GM20431 (cell line): Measurements from ENCODE around the gene EHMT1.
"Not testable (repeated sequence)": the region's sequence is repeated elsewhere in the genome, so short reads cannot be mapped to it uniquely, and the experiment has no call there.

Source experiments
- in situ Hi-C: fragments of 300-500 bp; cut with MseI, MboI; formaldehyde crosslinking; loops from one replicate; pipeline ENCODE4 v1.15.0; 2020; ENCODE audit warnings: low sequenced_read_pairs; ENCODE audit not compliant: unreplicated experiment

Gene EHMT1

GRCh38 chr9:137873858-137874362 lies 255.1 kb downstream of the EHMT1 start:
- in situ Hi-C loops, result no loop called here

GRCh38 chr9:137875354-137875753 lies 256.5 kb downstream of the EHMT1 start:
- in situ Hi-C loops, result no loop called here

DNA sequence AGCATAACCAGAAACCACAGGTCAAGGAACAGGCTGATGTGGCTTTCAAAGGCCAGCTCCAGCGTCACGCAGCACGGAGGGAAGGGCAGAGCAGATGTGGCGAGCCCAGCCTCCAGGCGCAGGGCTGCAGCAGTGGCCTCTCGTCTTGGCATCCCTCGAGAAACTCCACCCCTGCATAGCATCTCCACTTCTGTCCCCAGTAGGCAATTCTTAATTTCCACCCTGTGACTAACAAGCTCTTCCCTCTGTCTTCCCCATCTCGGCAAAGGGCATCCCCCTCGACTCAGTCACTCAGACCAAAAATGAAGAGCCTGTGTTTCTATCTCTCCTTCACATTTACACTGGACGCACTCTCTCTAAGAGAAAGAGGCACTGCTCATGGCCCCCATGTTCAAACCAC lies 257.0 kb downstream of the EHMT1 start:
- in situ Hi-C loops, result no loop called here

- in situ Hi-C loops, result no loop called here
Observed at GRCh38 chr9:137876269-137876668, 257.5 kb downstream of the EHMT1 start.

DNA sequence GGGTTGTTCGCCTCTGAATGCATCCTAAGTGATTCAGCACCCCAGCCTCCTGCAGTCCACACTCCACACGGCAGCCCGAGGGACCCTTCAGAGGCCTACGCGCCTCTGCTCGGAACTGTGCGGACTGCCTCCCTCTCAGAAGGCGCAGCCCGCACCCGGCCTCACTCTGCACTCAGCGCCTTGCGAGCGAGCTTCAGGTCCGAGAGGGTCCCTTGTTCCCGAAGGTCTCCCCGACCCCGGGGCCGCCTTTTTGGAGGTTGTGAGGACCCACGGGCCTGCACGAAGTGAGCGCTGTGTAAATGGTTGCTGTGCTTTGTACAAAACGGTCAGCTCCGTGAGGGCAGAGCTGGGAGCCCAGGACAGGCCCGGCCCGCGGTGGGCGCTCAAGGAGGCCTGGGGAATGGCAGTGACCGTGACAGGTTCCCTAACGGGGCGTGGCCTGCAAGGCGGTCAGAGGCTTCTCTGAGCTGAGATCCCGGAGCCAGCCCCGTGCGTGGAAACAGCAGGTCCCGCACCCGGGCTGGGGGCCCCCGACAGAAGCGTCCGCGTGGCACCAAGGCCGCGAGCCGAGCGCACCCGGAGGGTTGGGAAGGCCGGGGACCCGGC lies 258.1 kb downstream of the EHMT1 start:
- in situ Hi-C loops, result no loop called here

DNA sequence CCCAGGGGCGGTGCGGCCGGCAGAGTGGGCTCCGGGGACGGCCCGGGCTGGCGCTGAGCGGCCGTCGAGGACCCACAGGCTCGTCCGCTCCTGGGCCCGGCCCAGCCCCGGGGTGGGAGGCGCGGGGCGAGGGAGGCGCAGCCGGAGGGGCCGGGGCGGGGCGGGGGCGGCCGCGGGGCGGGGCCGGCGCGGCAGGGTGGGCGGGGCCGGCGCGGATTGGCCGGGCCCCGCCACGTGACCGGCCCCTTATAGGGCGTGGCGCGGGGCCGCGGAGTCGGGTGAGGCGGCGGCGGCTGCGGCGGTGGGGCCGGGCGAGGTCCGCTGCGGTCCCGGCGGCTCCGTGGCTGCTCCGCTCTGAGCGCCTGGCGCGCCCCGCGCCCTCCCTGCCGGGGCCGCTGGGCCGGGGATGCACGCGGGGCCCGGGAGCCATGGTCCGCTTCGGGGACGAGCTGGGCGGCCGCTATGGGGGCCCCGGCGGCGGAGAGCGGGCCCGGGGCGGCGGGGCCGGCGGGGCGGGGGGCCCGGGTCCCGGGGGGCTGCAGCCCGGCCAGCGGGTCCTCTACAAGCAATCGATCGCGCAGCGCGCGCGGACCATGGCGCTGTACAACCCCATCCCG lies 258.8 kb downstream of the EHMT1 start, which contains the start of gene CACNA1B:
Gene CACNA1B (plus strand): TSS at position 277 of the 617 bp plus-strand sequence. CDS start 152 bp downstream, at position 429.
- in situ Hi-C loops, result not testable (repeated sequence)

GRCh38 chr9:137878146-137878941 lies 259.5 kb downstream of the EHMT1 start:
- in situ Hi-C loops, result no loop called here

- in situ Hi-C loops, result no loop called here
Observed at GRCh38 chr9:137879052-137879451, 260.2 kb downstream of the EHMT1 start.

DNA sequence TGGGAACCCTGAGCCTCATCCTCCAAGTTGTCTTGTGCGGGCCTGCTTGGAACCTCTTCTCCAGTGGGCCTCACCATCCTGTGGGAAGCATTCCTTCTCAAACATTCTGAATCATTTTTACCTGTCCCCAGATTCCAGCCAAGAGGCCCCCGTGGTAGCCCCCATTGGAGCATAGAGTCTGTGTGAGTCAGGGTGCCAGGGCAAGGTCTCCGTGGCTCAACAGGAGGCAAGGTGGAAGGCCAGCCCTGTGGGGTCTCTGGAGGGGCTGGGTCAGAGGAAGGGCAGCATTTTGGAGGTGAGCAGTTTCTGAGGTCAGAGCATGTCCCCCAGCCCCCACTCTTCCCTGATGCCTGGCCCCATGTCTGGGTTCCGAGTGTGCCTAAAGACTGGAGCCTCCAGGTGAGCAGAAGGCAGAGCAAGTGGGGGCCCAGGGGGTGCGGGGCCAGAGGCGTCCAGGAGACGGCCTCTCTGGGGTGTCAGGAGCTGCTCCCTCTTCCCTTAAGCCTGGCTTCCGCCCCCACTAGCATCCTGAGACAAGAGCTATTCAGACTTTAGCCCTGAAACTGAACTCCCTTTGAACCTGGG lies 260.9 kb downstream of the EHMT1 start:
- in situ Hi-C loops, result no loop called here

DNA sequence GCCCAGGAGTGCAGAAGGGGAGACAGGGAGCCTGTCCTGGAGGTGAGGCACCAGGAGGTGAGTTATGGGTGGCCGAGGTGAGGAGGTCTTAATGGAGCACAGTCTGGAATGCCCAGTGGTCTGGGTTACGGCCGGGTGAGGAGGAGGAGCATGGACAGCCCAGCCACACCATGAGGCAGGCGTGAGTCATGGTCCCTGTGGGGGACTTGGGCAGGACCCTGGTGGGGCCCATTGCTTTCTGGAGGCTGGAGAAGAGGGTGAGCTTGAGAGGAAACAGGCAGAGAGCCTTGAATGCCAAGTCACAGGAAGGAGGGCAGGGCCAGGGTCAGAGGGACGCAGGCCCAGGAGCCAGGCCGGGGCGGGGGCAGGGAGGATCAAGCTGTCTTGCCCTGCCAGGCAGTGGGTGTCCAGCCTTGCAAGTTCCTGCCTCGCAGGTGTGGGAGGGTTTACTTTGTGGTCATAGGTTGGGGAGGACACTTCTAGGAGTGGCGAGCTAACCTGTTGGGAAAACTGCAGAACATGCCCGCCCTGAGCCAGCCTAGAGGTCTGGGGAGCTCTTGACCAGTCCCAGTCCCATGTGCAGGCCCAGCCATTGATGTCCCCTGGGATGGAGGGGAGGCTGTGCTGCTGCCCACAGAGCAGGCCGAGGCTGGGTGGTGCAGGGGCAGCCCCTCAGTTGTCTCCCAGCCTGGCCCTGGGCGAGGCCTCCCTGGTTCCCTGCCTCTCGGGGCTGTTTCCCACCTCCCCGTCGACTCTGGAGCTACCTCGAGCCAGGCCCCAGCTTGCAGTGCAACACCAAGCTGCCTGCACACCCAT lies 261.6 kb downstream of the EHMT1 start:
- in situ Hi-C loops, result no loop called here

GRCh38 chr9:137880976-137881530 lies 262.2 kb downstream of the EHMT1 start:
- in situ Hi-C loops, result no loop called here

DNA sequence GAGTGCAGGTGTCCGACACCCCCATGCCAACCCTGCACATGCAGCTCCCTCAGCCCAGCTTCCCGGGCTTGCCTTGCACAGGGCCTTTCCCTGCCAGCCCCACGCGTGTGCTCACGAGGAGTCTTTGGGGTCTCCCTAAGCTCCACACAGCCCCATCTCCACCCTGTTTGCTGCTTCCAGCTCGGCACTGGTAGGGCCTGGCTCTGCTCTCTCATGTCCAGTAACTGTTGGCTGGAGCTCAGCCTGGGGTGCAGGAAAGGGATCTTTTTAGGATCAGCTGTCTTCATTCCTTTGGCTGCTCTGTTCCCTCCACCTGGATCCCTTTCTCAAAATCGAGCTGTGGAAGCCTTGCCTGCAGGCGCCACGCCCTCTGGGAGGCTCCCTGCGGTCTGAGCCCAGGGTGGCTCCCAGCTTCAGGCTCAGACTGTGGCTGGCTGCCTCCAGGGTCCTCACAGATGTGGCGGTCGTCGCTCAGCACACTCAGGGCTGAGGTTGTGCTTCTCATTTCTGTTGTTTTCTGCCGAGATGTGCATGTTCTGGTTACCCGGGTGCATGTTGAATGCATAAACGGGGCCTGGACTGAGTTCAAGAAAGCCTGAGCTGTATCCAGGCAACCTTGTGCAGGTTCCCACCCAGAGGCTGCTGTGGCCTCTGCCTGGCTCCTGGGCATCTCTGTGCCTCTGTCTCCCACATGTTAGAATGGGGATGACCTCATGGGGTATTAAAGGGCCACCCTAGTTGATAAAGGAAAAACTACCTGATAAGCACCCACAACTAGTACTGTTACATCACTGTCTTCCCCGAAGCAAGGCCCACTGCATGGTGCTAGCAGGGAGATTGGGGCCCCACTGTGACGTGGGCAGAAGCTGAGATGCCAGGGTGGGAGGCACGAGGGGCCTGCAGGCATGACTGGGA lies 263.0 kb downstream of the EHMT1 start:
- in situ Hi-C loops, result no loop called here

DNA sequence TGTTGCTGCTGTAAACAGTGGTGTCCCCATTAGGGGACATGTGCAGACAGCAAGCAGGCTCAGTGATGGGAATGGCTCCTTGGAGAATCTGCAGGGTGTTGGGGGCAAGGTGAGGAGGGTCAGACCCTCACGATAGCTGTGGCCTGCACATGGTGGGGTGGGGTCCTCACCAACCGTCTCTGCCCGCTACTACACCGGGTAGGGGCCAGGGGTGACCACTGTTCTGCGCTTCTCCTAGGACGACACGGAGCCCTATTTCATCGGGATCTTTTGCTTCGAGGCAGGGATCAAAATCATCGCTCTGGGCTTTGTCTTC lies 263.7 kb downstream of the EHMT1 start:
- in situ Hi-C loops, result no loop called here

DNA sequence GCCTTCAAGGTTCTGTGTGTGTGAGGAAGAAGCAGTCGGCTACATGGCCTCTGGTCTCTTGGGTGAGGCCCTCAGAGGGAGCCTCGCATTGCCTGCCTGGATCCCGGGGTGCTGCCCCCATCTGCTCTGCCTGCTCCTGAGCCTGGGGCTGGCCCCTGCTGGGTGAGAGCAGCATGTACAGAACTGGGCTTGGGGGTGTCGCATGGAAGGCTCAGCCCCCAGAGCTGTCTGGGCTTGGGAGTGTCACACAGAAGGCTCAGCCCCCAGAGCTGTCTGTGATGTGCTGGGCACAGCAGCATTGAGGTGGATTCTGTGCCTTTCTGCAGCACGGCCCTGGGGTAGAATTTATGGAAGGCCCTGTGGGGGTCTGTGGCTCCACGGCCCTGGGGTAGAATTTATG lies 265.2 kb downstream of the EHMT1 start:
- in situ Hi-C loops, result not testable (repeated sequence)

- in situ Hi-C loops, result not testable (repeated sequence)
Observed at GRCh38 chr9:137884547-137884946, 265.7 kb downstream of the EHMT1 start.

- in situ Hi-C loops, result not testable (repeated sequence)
Observed at GRCh38 chr9:137885121-137885520, 266.3 kb downstream of the EHMT1 start.
